G401 (cell line): ENCODE data around the gene BIRC5. TPM values are rescaled to one million over a fixed set of nuclear protein-coding genes. Genes with fewer than 3 reads are reported as not detected.
"Not testable (repeated sequence)": the region's sequence is repeated elsewhere in the genome, so short reads cannot be mapped to it uniquely, and the experiment has no call there.

Experiments
- DNase-seq: peaks from one replicate; pipeline ENCODE4 v3.0.0-alpha.2; 2015; ENCODE audit warnings: low spot score
- in situ Hi-C: cut with HindIII; loops from 2 replicates; pipeline ENCODE4 v1.10.0; 2016; ENCODE audit warnings: low sequenced_read_pairs, mixed read lengths
- total RNA-seq: library from RNA; depleted of rRNA; stranded (reverse); fragments of >200 nt; shearing (Covaris generic); gene quantifications from 2 replicates; pipeline ENCODE4 v1.2.3, GENCODE V29; 2014

Gene BIRC5
- total RNA-seq, 1 experiment from 2014 or later, result 172 TPM

- in situ Hi-C loops, result loop anchor here (25.0 kb wide), 1 partner anchor 186 kb away; no protein-coding TSS in a partner anchor
- DNase-seq, result no peak
These were observed 37.7 kb downstream of the BIRC5 start for GRCh38 chr17:78251773-78252103.

- no peak for DNase-seq
- in situ Hi-C loops, result loop anchor here (25.0 kb wide), 1 partner anchor 185 kb away; no protein-coding TSS in a partner anchor
These were observed 38.1 kb downstream of the BIRC5 start for GRCh38 chr17:78252111-78252634.

- in situ Hi-C loops, result loop anchor here (25.0 kb wide), 1 partner anchor 184 kb away; no protein-coding TSS in a partner anchor
- DNase-seq, result no peak
These were observed 38.9 kb downstream of the BIRC5 start for GRCh38 chr17:78252701-78253635.

- DNase-seq, result not testable (repeated sequence)
- in situ Hi-C loops, result loop anchor here (25.0 kb wide), 1 partner anchor 184 kb away; no protein-coding TSS in a partner anchor
These were observed 39.5 kb downstream of the BIRC5 start for GRCh38 chr17:78253636-78253945.

- in situ Hi-C loops, result loop anchor here (25.0 kb wide), 1 partner anchor 183 kb away; no protein-coding TSS in a partner anchor
- peak; percentile 84 for DNase-seq
These were observed 40.1 kb downstream of the BIRC5 start for GRCh38 chr17:78253946-78254672.

GRCh38 chr17:78255029-78255656 is 41.1 kb downstream of the BIRC5 start:
- DNase-seq, result no peak
- in situ Hi-C loops, result loop anchor here (25.0 kb wide), 1 partner anchor 182 kb away; no protein-coding TSS in a partner anchor

GRCh38 chr17:78255953-78256706 is 42.1 kb downstream of the BIRC5 start:
- in situ Hi-C loops, result loop anchor here (25.0 kb wide), 1 partner anchor 181 kb away; no protein-coding TSS in a partner anchor
- no peak for DNase-seq

- in situ Hi-C loops, result loop anchor here (25.0 kb wide), 1 partner anchor 180 kb away; no protein-coding TSS in a partner anchor
- DNase-seq, result no peak
These were observed 42.9 kb downstream of the BIRC5 start for GRCh38 chr17:78256707-78257591.

GRCh38 chr17:78257810-78258322 is 43.8 kb downstream of the BIRC5 start:
- no peak for DNase-seq
- in situ Hi-C loops, result loop anchor here (25.0 kb wide), 1 partner anchor 179 kb away; no protein-coding TSS in a partner anchor

- DNase-seq, result no peak
- in situ Hi-C loops, result loop anchor here (25.0 kb wide), 1 partner anchor 179 kb away; no protein-coding TSS in a partner anchor
These were observed 44.5 kb downstream of the BIRC5 start for GRCh38 chr17:78258323-78259191.

- DNase-seq, result no peak
These were observed 45.1 kb downstream of the BIRC5 start for GRCh38 chr17:78259192-78259554.

GRCh38 chr17:78263063-78263735 is 49.1 kb downstream of the BIRC5 start:
- in situ Hi-C loops, result loop anchor here (25.0 kb wide), 1 partner anchor 174 kb away; no protein-coding TSS in a partner anchor
- DNase-seq, result no peak

More at GRCh38 chr17:78259192-78259554, 45.1 kb downstream of the BIRC5 start:
- in situ Hi-C loops, result loop anchor here (25.0 kb wide), 1 partner anchor 178 kb away; no protein-coding TSS in a partner anchor

- in situ Hi-C loops, result loop anchor here (25.0 kb wide), 1 partner anchor 173 kb away; no protein-coding TSS in a partner anchor
- DNase-seq, result no peak
These were observed 49.8 kb downstream of the BIRC5 start for GRCh38 chr17:78263736-78264340.

- in situ Hi-C loops, result loop anchor here (25.0 kb wide), 1 partner anchor 173 kb away; no protein-coding TSS in a partner anchor
- no peak for DNase-seq
These were observed 50.5 kb downstream of the BIRC5 start for GRCh38 chr17:78264590-78264989.

GRCh38 chr17:78265121-78265520 is 51.1 kb downstream of the BIRC5 start:
- in situ Hi-C loops, result loop anchor here (25.0 kb wide), 1 partner anchor 172 kb away; no protein-coding TSS in a partner anchor
- DNase-seq, result no peak
